PFSK-1 (cell line): ENCODE measurements around the gene ARHGEF26.

Experiments used
- FOXP2 ChIP-seq: optimal IDR thresholded peaks from 2 replicates; pipeline ENCODE3; 2011; ENCODE audit warnings: borderline replicate concordance, control low read depth, inconsistent platforms; ENCODE audit not compliant: insufficient read depth; ENCODE audit errors: extremely low read length, extremely low read depth
- POLR2AphosphoS5 ChIP-seq: IDR thresholded peaks from 2 replicates; pipeline ENCODE4 v1.6.1; 2012; ENCODE audit warnings: low read depth, mild to moderate bottlenecking, control low read depth, low read length, moderate library complexity
- SIN3A ChIP-seq: IDR thresholded peaks from 2 replicates; pipeline ENCODE4 v1.6.1; 2012; ENCODE audit warnings: mild to moderate bottlenecking, low read length, moderate library complexity, borderline replicate concordance; ENCODE audit not compliant: insufficient read depth
- TAF1 ChIP-seq: IDR thresholded peaks from 2 replicates; pipeline ENCODE4 v1.6.1; 2012; ENCODE audit warnings: low read length, control low read depth, borderline replicate concordance; ENCODE audit not compliant: insufficient read depth
- TF ChIP-seq, protein P1 (sequence below), 2 experiments: IDR thresholded peaks; 2 replicates each; pipeline versions ENCODE4 v1.6.1 to v1.8.0; 2011 to 2012; ENCODE audit warnings: low read depth in 2 of 2, low read length in 2 of 2, control low read depth in 1 of 2, inconsistent platforms in 1 of 2, mild to moderate bottlenecking in 1 of 2, moderate library complexity in 1 of 2; ENCODE audit not compliant: insufficient read depth in 1 of 2

Gene ARHGEF26

DNA sequence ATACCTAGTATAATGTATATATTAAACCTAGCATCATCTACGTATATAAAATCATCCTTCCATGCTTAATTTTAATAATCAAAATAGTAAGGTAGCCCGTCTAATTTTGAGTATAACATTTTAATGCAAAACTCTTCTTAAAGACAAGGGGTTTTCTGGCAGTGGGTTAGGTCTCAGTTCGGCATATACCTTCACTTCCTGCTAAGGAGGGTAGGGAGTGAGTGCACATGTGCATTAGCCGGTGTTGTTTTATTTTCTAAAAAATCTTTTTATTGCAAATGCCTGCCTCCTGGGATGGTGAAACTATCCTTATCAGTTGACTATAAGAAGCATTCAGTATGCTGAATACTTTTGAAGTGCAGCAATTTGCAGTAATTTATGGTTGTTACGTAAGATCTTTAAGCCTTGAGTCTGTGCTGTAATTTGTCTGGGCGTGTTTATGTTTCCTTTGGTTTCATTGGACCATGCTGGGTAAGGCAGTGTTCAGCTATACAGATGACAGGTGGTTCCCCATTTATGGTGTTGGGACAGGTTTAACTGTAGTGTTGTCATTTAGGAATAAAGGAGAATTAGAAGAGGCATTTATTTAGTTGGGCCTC lies 11.7 kb downstream of the ARHGEF26 start:
- TF ChIP-seq POLR2AphosphoS5 (no peak), SIN3A (no peak), FOXP2 (no peak), TAF1 (no peak)
- TF ChIP-seq, protein P1, sequence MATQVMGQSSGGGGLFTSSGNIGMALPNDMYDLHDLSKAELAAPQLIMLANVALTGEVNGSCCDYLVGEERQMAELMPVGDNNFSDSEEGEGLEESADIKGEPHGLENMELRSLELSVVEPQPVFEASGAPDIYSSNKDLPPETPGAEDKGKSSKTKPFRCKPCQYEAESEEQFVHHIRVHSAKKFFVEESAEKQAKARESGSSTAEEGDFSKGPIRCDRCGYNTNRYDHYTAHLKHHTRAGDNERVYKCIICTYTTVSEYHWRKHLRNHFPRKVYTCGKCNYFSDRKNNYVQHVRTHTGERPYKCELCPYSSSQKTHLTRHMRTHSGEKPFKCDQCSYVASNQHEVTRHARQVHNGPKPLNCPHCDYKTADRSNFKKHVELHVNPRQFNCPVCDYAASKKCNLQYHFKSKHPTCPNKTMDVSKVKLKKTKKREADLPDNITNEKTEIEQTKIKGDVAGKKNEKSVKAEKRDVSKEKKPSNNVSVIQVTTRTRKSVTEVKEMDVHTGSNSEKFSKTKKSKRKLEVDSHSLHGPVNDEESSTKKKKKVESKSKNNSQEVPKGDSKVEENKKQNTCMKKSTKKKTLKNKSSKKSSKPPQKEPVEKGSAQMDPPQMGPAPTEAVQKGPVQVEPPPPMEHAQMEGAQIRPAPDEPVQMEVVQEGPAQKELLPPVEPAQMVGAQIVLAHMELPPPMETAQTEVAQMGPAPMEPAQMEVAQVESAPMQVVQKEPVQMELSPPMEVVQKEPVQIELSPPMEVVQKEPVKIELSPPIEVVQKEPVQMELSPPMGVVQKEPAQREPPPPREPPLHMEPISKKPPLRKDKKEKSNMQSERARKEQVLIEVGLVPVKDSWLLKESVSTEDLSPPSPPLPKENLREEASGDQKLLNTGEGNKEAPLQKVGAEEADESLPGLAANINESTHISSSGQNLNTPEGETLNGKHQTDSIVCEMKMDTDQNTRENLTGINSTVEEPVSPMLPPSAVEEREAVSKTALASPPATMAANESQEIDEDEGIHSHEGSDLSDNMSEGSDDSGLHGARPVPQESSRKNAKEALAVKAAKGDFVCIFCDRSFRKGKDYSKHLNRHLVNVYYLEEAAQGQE (IDR thresholded peaks at IDR 0.05; ENCODE audit: insufficient read depth in 1 of 2, low read depth in 2 of 2, low read length in 2 of 2), result no peak

GRCh38 chr3:154135511-154136173 lies 14.5 kb downstream of the ARHGEF26 start:
- TF ChIP-seq, protein P1 (IDR thresholded peaks at IDR 0.05; ENCODE audit: insufficient read depth in 1 of 2, low read depth in 2 of 2, low read length in 2 of 2), result no peak
- TF ChIP-seq TAF1, result no peak
- no peak for TF ChIP-seq SIN3A
- TF ChIP-seq POLR2AphosphoS5, result no peak
- TF ChIP-seq FOXP2, result no peak

DNA sequence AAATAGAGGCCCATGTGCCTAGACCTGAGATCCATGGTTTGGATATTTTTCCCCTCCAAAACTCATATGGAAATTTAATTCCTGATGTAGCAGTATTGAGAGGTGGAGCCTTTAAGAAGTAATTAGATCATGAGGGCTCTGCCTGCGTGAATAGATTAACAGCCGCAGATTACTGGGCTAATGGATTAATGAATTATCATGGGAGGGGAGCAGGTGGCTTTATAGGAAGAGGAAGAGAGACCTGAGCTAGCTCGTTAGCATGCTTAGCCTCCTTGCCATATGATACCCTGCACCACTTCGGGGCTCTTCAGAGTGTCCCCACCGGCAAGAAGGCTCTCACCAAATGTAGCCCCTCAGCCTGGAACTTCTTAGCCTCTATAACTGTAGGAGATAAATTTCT lies 15.8 kb downstream of the ARHGEF26 start:
- TF ChIP-seq, protein P1 (IDR thresholded peaks at IDR 0.05; ENCODE audit: insufficient read depth in 1 of 2, low read depth in 2 of 2, low read length in 2 of 2), result no peak
- TF ChIP-seq TAF1, result no peak
- no peak for TF ChIP-seq POLR2AphosphoS5
- no peak for TF ChIP-seq FOXP2
- TF ChIP-seq SIN3A, result no peak

DNA sequence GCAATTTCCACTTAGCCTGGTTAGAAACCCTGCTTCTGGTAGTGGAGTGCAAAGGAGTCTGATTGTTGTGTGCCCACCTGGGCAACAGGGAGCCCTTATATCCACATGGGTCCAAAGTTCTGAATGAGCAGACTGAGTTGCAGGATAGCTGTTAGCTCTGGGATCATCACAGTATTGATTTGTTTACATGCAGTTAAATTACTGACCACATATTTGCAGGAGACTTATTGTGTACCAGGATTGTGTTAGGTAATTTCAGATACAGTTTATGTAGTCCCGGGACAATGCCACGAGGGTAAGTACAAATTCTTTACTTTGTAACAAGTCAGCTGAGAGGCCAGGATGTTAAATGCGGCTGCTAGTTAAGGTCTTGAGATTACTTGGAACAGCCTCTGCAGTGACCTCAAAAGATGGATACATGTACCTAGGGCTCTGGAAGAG lies 18.8 kb downstream of the ARHGEF26 start:
- no peak for TF ChIP-seq FOXP2
- TF ChIP-seq POLR2AphosphoS5, result no peak
- TF ChIP-seq SIN3A, result no peak
- no peak for TF ChIP-seq TAF1
- TF ChIP-seq, protein P1 (IDR thresholded peaks at IDR 0.05; ENCODE audit: insufficient read depth in 1 of 2, low read depth in 2 of 2, low read length in 2 of 2), result no peak
